Measurements from ENCODE around the gene CTDSP1. TPM values are rescaled to one million over a fixed set of nuclear protein-coding genes. Genes with fewer than 3 reads are reported as not detected.
A peak's percentile ranks its signal among the peaks of the same experiment; 100 is the strongest.

The CTDSP1 gene
- total RNA-seq, 1 experiment from 2014 or later, result 25.4 TPM

DNA sequence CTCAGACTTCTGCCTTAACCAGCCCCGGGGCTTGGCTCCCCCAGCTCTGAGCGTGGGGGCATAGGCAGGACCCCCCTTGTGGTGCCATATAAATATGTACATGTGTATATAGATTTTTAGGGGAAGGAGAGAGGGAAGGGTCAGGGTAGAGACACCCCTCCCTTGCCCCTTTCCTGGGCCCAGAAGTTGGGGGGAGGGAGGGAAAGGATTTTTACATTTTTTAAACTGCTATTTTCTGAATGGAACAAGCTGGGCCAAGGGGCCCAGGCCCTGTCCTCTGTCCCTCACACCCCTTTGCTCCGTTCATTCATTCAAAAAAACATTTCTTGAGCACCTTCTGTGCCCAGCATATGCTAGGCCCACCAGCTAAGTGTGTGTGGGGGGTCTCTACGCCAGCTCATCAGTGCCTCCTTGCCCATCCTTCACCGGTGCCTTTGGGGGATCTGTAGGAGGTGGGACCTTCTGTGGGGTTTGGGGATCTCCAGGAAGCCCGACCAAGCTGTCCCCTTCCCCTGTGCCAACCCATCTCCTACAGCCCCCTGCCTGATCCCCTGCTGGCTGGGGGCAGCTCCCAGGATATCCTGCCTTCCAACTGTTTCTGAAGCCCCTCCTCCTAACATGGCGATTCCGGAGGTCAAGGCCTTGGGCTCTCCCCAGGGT is 5.5 kb downstream of the CTDSP1 start:
- no peaks in the 10 kb centered on the region for H3K9me3 Mint-ChIP-seq
- CTCF ChIA-PET, result interaction anchor here (0.6 to 2.5 kb wide), 5 partner anchors 9 to 61 kb away, joined by 3 to 19 read pairs (median 6); no protein-coding TSS in a partner anchor
- peak overlapping the region; percentile 97 for H3K27ac Mint-ChIP-seq
- ATAC-seq (peak; percentile 1), DNase-seq (ENCODE audit: low spot score) (no peak)
- H3K4me1 Mint-ChIP-seq, result peaks cover 22% of the 10 kb centered on the region
- peaks cover 8% of the 10 kb centered on the region for H3K36me3 Mint-ChIP-seq
- no peaks in the 10 kb centered on the region for H3K27me3 Mint-ChIP-seq (ENCODE audit: low read depth)
- POLR2A ChIA-PET, result interaction anchor here (0.6 to 1.2 kb wide), 5 partner anchors 8 to 252 kb away, joined by 3 read pairs; partner anchors contain the start of genes CATIP and VIL1
- H3K4me3 Mint-ChIP-seq, result peak overlapping the region; percentile 82
- TF ChIP-seq SMAD3 (CRISPR knock-in tag; IDR thresholded peaks at IDR 0.05; ENCODE audit: borderline replicate concordance), result no peak
- TF ChIP-seq, protein P1, sequence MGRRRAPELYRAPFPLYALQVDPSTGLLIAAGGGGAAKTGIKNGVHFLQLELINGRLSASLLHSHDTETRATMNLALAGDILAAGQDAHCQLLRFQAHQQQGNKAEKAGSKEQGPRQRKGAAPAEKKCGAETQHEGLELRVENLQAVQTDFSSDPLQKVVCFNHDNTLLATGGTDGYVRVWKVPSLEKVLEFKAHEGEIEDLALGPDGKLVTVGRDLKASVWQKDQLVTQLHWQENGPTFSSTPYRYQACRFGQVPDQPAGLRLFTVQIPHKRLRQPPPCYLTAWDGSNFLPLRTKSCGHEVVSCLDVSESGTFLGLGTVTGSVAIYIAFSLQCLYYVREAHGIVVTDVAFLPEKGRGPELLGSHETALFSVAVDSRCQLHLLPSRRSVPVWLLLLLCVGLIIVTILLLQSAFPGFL (CRISPR knock-in tag; IDR thresholded peaks at IDR 0.05; ENCODE audit: borderline replicate concordance), result 0 out of 2 replicates have a peak, but pooled peaks have one; percentile 51
- TF ChIP-seq ZNF138 (CRISPR knock-in tag; conservative IDR thresholded peaks at IDR 0.05), result no peak
- TF ChIP-seq TP53 (CRISPR knock-in tag; IDR thresholded peaks at IDR 0.05), result peak; percentile 48; the same call in 1 of the 2 replicates

DNA sequence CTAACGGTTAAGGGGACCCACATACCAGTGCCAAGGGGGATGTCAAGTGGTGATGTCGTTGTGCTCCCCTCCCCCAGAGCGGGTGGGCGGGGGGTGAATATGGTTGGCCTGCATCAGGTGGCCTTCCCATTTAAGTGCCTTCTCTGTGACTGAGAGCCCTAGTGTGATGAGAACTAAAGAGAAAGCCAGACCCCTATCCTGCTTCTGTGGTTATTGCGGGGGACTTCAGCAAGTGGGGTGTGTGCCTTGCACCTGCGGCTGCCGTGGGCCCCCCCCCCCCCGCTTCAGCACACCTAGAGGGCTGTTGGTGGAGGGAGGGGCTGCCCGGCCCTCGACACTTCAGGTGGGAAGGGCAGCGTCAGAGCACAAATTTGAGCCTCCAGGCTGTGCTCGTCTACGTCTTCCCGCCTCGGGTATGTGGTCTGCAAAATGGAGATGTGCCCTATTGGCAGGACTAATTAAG is 6.1 kb downstream of the CTDSP1 start:
- no peaks in the 10 kb centered on the region for H3K27me3 Mint-ChIP-seq (ENCODE audit: low read depth)
- peak; percentile 4; the same call in 1 of the 2 replicates for TF ChIP-seq GABPB1 (CRISPR knock-in tag; IDR thresholded peaks at IDR 0.05)
- TF ChIP-seq, protein P2, sequence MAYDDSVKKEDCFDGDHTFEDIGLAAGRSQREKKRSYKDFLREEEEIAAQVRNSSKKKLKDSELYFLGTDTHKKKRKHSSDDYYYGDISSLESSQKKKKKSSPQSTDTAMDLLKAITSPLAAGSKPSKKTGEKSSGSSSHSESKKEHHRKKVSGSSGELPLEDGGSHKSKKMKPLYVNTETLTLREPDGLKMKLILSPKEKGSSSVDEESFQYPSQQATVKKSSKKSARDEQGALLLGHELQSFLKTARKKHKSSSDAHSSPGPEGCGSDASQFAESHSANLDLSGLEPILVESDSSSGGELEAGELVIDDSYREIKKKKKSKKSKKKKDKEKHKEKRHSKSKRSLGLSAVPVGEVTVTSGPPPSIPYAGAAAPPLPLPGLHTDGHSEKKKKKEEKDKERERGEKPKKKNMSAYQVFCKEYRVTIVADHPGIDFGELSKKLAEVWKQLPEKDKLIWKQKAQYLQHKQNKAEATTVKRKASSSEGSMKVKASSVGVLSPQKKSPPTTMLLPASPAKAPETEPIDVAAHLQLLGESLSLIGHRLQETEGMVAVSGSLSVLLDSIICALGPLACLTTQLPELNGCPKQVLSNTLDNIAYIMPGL (CRISPR knock-in tag; IDR thresholded peaks at IDR 0.05), result 0 out of 2 replicates have a peak, but pooled peaks have one; percentile 45
- peak; percentile 68; the same call in 1 of the 2 replicates for TF ChIP-seq TEAD4 (CRISPR knock-in tag; IDR thresholded peaks at IDR 0.05)
- no peak; the same call in 1 of the 2 replicates for TF ChIP-seq TP53 (CRISPR knock-in tag; IDR thresholded peaks at IDR 0.05)
- no peak for TF ChIP-seq ZNF219 (CRISPR knock-in tag; IDR thresholded peaks at IDR 0.05; ENCODE audit: borderline replicate concordance)
- TF ChIP-seq FOXJ3 (CRISPR knock-in tag; IDR thresholded peaks at IDR 0.05; ENCODE audit: borderline replicate concordance), result no peak
- no peak for TF ChIP-seq CREM (CRISPR knock-in tag; IDR thresholded peaks at IDR 0.05)
- TF ChIP-seq, protein P1 (CRISPR knock-in tag; IDR thresholded peaks at IDR 0.05; ENCODE audit: borderline replicate concordance), result no peak
- TF ChIP-seq, protein P3, sequence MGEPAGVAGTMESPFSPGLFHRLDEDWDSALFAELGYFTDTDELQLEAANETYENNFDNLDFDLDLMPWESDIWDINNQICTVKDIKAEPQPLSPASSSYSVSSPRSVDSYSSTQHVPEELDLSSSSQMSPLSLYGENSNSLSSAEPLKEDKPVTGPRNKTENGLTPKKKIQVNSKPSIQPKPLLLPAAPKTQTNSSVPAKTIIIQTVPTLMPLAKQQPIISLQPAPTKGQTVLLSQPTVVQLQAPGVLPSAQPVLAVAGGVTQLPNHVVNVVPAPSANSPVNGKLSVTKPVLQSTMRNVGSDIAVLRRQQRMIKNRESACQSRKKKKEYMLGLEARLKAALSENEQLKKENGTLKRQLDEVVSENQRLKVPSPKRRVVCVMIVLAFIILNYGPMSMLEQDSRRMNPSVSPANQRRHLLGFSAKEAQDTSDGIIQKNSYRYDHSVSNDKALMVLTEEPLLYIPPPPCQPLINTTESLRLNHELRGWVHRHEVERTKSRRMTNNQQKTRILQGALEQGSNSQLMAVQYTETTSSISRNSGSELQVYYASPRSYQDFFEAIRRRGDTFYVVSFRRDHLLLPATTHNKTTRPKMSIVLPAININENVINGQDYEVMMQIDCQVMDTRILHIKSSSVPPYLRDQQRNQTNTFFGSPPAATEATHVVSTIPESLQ (CRISPR knock-in tag; IDR thresholded peaks at IDR 0.05), result no peak
- peaks cover 8% of the 10 kb centered on the region for H3K36me3 Mint-ChIP-seq
- ChIA-PET CTCF (interaction anchor here (0.6 to 2.5 kb wide), 7 partner anchors 9 to 252 kb away, joined by 3 to 19 read pairs (median 4); no protein-coding TSS in a partner anchor), POLR2A (interaction anchor here (0.7 to 1.1 kb wide), 4 partner anchors 8 to 82 kb away, joined by 3 to 4 read pairs (median 3); partner anchors contain the start of genes CATIP and VIL1)
- peak overlapping the region; percentile 97 for H3K27ac Mint-ChIP-seq
- DNase-seq (ENCODE audit: low spot score) (peak; percentile 40), ATAC-seq (peak; percentile 2; the same call in 1 of the 2 replicates)
- H3K4me3 Mint-ChIP-seq, result peak overlapping the region; percentile 82
- no peaks in the 10 kb centered on the region for H3K9me3 Mint-ChIP-seq
- H3K4me1 Mint-ChIP-seq, result peaks cover 22% of the 10 kb centered on the region

DNA sequence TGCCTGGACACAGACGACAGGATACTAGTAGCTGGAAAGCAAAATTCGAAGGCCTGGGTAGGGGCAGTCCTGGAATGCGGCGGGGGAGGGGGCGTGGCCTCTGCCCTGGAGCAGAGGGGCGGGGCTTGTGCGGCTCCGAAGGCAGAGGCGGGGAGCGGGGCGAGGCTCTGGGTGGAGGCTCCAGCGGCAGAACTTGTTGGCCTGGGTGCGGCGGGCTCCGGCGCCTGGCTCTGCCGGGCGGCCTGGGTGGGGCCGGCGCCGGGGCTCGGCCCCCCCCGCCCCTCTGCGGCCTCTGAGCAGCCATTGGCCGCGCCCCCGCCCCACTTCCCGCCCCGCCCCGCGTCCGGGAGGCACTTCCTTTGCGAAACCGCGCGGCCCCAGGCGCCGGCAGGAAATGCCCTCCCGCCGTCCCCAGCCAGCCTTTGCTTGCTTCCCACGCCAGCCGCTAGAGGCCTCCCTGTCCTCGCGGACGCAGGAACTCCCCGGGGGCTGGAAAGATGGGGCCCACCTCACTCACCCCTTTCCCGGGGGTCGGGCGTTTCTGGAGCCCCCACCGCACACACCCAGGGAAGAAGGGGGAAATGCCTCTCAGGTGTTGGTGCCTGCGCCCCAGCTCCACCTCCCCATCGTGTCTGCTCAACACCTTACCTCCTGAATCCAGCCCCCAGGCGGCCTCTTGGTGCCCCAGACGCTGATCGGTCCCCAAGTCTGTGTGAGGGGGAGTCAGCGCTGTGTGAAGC is 6.7 kb downstream of the CTDSP1 start:
- ATAC-seq (peak; percentile 92), DNase-seq (ENCODE audit: low spot score) (peak; percentile 98)
- POLR2A ChIA-PET, result interaction anchor here (0.7 to 1.1 kb wide), 5 partner anchors 9 to 83 kb away, joined by 3 to 4 read pairs (median 3); partner anchors contain the start of genes CATIP and VIL1
- CTCF ChIA-PET, result interaction anchor here (0.6 to 2.5 kb wide), 7 partner anchors 10 to 252 kb away, joined by 3 to 19 read pairs (median 4); no protein-coding TSS in a partner anchor
- Mint-ChIP-seq H3K27ac (peak overlapping the region; percentile 97), H3K27me3 (ENCODE audit: low read depth) (no peaks in the 10 kb centered on the region), H3K9me3 (no peaks in the 10 kb centered on the region), H3K4me3 (peak overlapping the region; percentile 82), H3K4me1 (peaks cover 22% of the 10 kb centered on the region), H3K36me3 (peaks cover 8% of the 10 kb centered on the region)
- TF ChIP-seq, protein P4, sequence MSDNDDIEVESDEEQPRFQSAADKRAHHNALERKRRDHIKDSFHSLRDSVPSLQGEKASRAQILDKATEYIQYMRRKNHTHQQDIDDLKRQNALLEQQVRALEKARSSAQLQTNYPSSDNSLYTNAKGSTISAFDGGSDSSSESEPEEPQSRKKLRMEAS (CRISPR knock-in tag; IDR thresholded peaks at IDR 0.05), result no peak
- TF ChIP-seq ELF4 (CRISPR knock-in tag; IDR thresholded peaks at IDR 0.05; ENCODE audit: low read depth), result no peak
- TF ChIP-seq, protein P5, sequence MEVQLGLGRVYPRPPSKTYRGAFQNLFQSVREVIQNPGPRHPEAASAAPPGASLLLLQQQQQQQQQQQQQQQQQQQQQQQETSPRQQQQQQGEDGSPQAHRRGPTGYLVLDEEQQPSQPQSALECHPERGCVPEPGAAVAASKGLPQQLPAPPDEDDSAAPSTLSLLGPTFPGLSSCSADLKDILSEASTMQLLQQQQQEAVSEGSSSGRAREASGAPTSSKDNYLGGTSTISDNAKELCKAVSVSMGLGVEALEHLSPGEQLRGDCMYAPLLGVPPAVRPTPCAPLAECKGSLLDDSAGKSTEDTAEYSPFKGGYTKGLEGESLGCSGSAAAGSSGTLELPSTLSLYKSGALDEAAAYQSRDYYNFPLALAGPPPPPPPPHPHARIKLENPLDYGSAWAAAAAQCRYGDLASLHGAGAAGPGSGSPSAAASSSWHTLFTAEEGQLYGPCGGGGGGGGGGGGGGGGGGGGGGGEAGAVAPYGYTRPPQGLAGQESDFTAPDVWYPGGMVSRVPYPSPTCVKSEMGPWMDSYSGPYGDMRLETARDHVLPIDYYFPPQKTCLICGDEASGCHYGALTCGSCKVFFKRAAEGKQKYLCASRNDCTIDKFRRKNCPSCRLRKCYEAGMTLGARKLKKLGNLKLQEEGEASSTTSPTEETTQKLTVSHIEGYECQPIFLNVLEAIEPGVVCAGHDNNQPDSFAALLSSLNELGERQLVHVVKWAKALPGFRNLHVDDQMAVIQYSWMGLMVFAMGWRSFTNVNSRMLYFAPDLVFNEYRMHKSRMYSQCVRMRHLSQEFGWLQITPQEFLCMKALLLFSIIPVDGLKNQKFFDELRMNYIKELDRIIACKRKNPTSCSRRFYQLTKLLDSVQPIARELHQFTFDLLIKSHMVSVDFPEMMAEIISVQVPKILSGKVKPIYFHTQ (CRISPR knock-in tag; IDR thresholded peaks at IDR 0.05), result 0 out of 2 replicates have a peak, but pooled peaks have one; percentile 8
- TF ChIP-seq, protein P6, sequence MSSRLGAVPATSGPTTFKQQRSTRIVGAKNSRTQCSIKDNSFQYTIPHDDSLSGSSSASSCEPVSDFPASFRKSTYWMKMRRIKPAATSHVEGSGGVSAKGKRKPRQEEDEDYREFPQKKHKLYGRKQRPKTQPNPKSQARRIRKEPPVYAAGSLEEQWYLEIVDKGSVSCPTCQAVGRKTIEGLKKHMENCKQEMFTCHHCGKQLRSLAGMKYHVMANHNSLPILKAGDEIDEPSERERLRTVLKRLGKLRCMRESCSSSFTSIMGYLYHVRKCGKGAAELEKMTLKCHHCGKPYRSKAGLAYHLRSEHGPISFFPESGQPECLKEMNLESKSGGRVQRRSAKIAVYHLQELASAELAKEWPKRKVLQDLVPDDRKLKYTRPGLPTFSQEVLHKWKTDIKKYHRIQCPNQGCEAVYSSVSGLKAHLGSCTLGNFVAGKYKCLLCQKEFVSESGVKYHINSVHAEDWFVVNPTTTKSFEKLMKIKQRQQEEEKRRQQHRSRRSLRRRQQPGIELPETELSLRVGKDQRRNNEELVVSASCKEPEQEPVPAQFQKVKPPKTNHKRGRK (CRISPR knock-in tag; IDR thresholded peaks at IDR 0.05; ENCODE audit: borderline replicate concordance), result no peak

Measured in WTC11 (cell line).